ENCODE measurements around the gene SLC35G3.
"Not testable (repeated sequence)": the region's sequence is repeated elsewhere in the genome, so short reads cannot be mapped to it uniquely, and the experiment has no call there.

SLC35G3 gene

GRCh38 chr17:35202582-35202981 is 8.4 kb upstream of the SLC35G3 start:
- DNase-seq, result not testable (repeated sequence)

- not testable (repeated sequence) for DNase-seq
Measured at GRCh38 chr17:35195062-35195461, 869 bp upstream of the SLC35G3 start.

GRCh38 chr17:35192708-35193107 is 1.5 kb downstream of the SLC35G3 start:
- no peak for DNase-seq

GRCh38 chr17:35191001-35191695 is 3.0 kb downstream of the SLC35G3 start:
- DNase-seq, result no peak

- DNase-seq, result no peak
Measured at GRCh38 chr17:35189291-35189690, 4.9 kb downstream of the SLC35G3 start.

GRCh38 chr17:35188111-35188510 is 6.1 kb downstream of the SLC35G3 start:
- DNase-seq, result no peak

- no peak for DNase-seq
Measured at GRCh38 chr17:35187481-35187880, 6.7 kb downstream of the SLC35G3 start.

GRCh38 chr17:35185849-35186248 is 8.3 kb downstream of the SLC35G3 start:
- no peak for DNase-seq

GRCh38 chr17:35184274-35184673 is 9.9 kb downstream of the SLC35G3 start:
- DNase-seq, result no peak

GRCh38 chr17:35183332-35183731 is 10.9 kb downstream of the SLC35G3 start:
- DNase-seq, result no peak

- not testable (repeated sequence) for DNase-seq
Measured at GRCh38 chr17:35179379-35179778, 14.8 kb downstream of the SLC35G3 start.

GRCh38 chr17:35176897-35177296 is 17.3 kb downstream of the SLC35G3 start:
- no peak for DNase-seq

GRCh38 chr17:35175638-35176415 is 18.4 kb downstream of the SLC35G3 start:
- no peak for DNase-seq

GRCh38 chr17:35174835-35175334 is 19.3 kb downstream of the SLC35G3 start:
- DNase-seq, result no peak

GRCh38 chr17:35172321-35172720 is 21.9 kb downstream of the SLC35G3 start:
- DNase-seq, result not testable (repeated sequence)

GRCh38 chr17:35171834-35172233 is 22.4 kb downstream of the SLC35G3 start:
- no peak for DNase-seq

- DNase-seq, result no peak
Measured at GRCh38 chr17:35170968-35171771, 23.0 kb downstream of the SLC35G3 start.

GRCh38 chr17:35169835-35170363 is 24.3 kb downstream of the SLC35G3 start:
- no peak for DNase-seq

GRCh38 chr17:35167666-35168065 is 26.5 kb downstream of the SLC35G3 start:
- no peak for DNase-seq

GRCh38 chr17:35167046-35167445 is 27.1 kb downstream of the SLC35G3 start:
- no peak for DNase-seq

GRCh38 chr17:35166526-35166925 is 27.7 kb downstream of the SLC35G3 start:
- DNase-seq, result no peak

GRCh38 chr17:35164716-35165115 is 29.5 kb downstream of the SLC35G3 start:
- DNase-seq, result no peak

GRCh38 chr17:35163886-35164285 is 30.3 kb downstream of the SLC35G3 start:
- no peak for DNase-seq
